ENCODE measurements around the gene ZMYND11. TPM values are rescaled to one million over a fixed set of nuclear protein-coding genes. Genes with fewer than 3 reads are reported as not detected.

ZMYND11 gene
- total and polyA plus RNA-seq, 2 experiments from 2014 or later, result 31.5 to 70.2 TPM

- H3K4me3 ChIP-seq, result no peak overlapping the region
- no peak for TF ChIP-seq EZH2 (IDR thresholded peaks at IDR 0.05; ENCODE audit: borderline replicate concordance)
- TF ChIP-seq EZH2phosphoT487 (IDR thresholded peaks at IDR 0.05; ENCODE audit: low read depth, severe bottlenecking, unreplicated experiment), result no peak
- TF ChIP-seq CTCF (IDR thresholded peaks at IDR 0.05; ENCODE audit: poor library complexity), result no peak
- H3K36me3 ChIP-seq (replicated peaks; ENCODE audit: insufficient read depth, low read depth), result no peaks in the 10 kb centered on the region
- H3K4me1 ChIP-seq (ENCODE audit: insufficient read depth), result no peaks in the 10 kb centered on the region
- no peak overlapping the region for H3K27ac ChIP-seq
- no peak overlapping the region for H2AFZ ChIP-seq
- no peaks in the 10 kb centered on the region for H3K27me3 ChIP-seq
- no peaks in the 10 kb centered on the region for H3K9me2 ChIP-seq (replicated peaks; ENCODE audit: insufficient read depth)
- WGBS (ENCODE audit: low lambda C conversion rate, missing lambda C conversion rate), result 83% methylated on average over 2 of the region's 2 CpGs
- no peak for DNase-seq (ENCODE audit: low spot score)
- no peaks in the 10 kb centered on the region for H3K9me3 ChIP-seq (ENCODE audit: low read depth)
- H3K79me2 ChIP-seq, result no peaks in the 10 kb centered on the region
- no peak overlapping the region for H3K4me2 ChIP-seq
- no peaks in the 10 kb centered on the region for H4K20me1 ChIP-seq (ENCODE audit: insufficient read depth, poor library complexity, severe bottlenecking)
These were observed 39.7 kb upstream of the ZMYND11 start for GRCh38 chr10:95356-96115.

GRCh38 chr10:96466-96865, 38.8 kb upstream of the ZMYND11 start:
- H3K4me2 ChIP-seq, result no peak overlapping the region
- no peaks in the 10 kb centered on the region for H3K9me3 ChIP-seq (ENCODE audit: low read depth)
- H3K27me3 ChIP-seq, result no peaks in the 10 kb centered on the region
- no peaks in the 10 kb centered on the region for H4K20me1 ChIP-seq (ENCODE audit: insufficient read depth, poor library complexity, severe bottlenecking)
- TF ChIP-seq EZH2phosphoT487 (IDR thresholded peaks at IDR 0.05; ENCODE audit: low read depth, severe bottlenecking, unreplicated experiment) (no peak), CTCF (IDR thresholded peaks at IDR 0.05; ENCODE audit: poor library complexity) (no peak), EZH2 (IDR thresholded peaks at IDR 0.05; ENCODE audit: borderline replicate concordance) (no peak)
- WGBS (ENCODE audit: low lambda C conversion rate, missing lambda C conversion rate), result 44% methylated on average over 1 of the region's 1 CpG
- no peaks in the 10 kb centered on the region for H3K9me2 ChIP-seq (replicated peaks; ENCODE audit: insufficient read depth)
- H2AFZ ChIP-seq, result no peak overlapping the region
- no peak overlapping the region for H3K4me3 ChIP-seq
- no peaks in the 10 kb centered on the region for H3K4me1 ChIP-seq (ENCODE audit: insufficient read depth)
- no peak overlapping the region for H3K27ac ChIP-seq
- DNase-seq (ENCODE audit: low spot score), result no peak
- no peaks in the 10 kb centered on the region for H3K36me3 ChIP-seq (replicated peaks; ENCODE audit: insufficient read depth, low read depth)
- H3K79me2 ChIP-seq, result no peaks in the 10 kb centered on the region

GRCh38 chr10:104416-104815, 30.8 kb upstream of the ZMYND11 start:
- Histone ChIP-seq H3K4me2 (no peak overlapping the region), H3K36me3 (replicated peaks; ENCODE audit: insufficient read depth, low read depth) (no peaks in the 10 kb centered on the region), H4K20me1 (ENCODE audit: insufficient read depth, poor library complexity, severe bottlenecking) (no peaks in the 10 kb centered on the region), H3K9me3 (ENCODE audit: low read depth) (no peaks in the 10 kb centered on the region), H3K79me2 (no peaks in the 10 kb centered on the region), H3K9me2 (replicated peaks; ENCODE audit: insufficient read depth) (no peaks in the 10 kb centered on the region), H3K4me1 (ENCODE audit: insufficient read depth) (no peaks in the 10 kb centered on the region), H3K4me3 (no peak overlapping the region), H3K27ac (no peak overlapping the region), H2AFZ (no peak overlapping the region), H3K27me3 (no peaks in the 10 kb centered on the region)
- DNase-seq (ENCODE audit: low spot score), result no peak
- WGBS (ENCODE audit: low lambda C conversion rate, missing lambda C conversion rate), result 92% methylated on average over 4 of the region's 4 CpGs
- TF ChIP-seq EZH2phosphoT487 (IDR thresholded peaks at IDR 0.05; ENCODE audit: low read depth, severe bottlenecking, unreplicated experiment), result no peak
- no peak for TF ChIP-seq EZH2 (IDR thresholded peaks at IDR 0.05; ENCODE audit: borderline replicate concordance)
- TF ChIP-seq CTCF (IDR thresholded peaks at IDR 0.05; ENCODE audit: poor library complexity), result no peak

Data from hepatocyte (in vitro differentiated cells).